AG04450 (cell line): Measurements from ENCODE around the gene POLDIP2. TPM values are rescaled to one million over a fixed set of nuclear protein-coding genes. Genes with fewer than 3 reads are reported as not detected.

ENCODE experiments used
- CTCF ChIA-PET: fragments of 300-600, 350-600 bp; formaldehyde crosslinking; extraction: SDS; loops from one replicate; lab custom pipeline; 2022; ENCODE audit warnings: antibody characterized with exemption, inconsistent platforms; lab: Charles Lee
- POLR2A ChIA-PET: fragments of 350-600 bp; formaldehyde crosslinking; extraction: SDS; loops from one replicate; lab custom pipeline; 2021; ENCODE audit warnings: antibody characterized with exemption, inconsistent platforms; lab: Yijun Ruan, JAX
- DNase-seq: peaks from one replicate; pipeline ENCODE4 v3.0.0-alpha.2; 2011; ENCODE audit warnings: low read depth, low spot score
- H3K27ac ChIP-seq: one replicate; pipeline ENCODE4 v1.5.1; 2012; ENCODE audit warnings: low read depth, low read length, control low read depth
- H3K27me3 ChIP-seq: one replicate; pipeline ENCODE4 v1.6.0; 2012; ENCODE audit warnings: low read length; ENCODE audit not compliant: control insufficient read depth, insufficient read depth
- H3K4me3 ChIP-seq: 2 replicates; pipeline ENCODE4 v1.5.1; 2011; ENCODE audit warnings: mild to moderate bottlenecking, low read depth, low read length, control low read depth
- H3K9me3 ChIP-seq: 2 replicates; pipeline ENCODE4 v1.5.1; 2012; ENCODE audit warnings: low read length; ENCODE audit not compliant: control insufficient read depth, insufficient read depth
- CTCF ChIP-seq: IDR thresholded peaks from 2 replicates; pipeline ENCODE4 v1.5.1; 2011; ENCODE audit warnings: low read depth, low read length, control low read depth, inconsistent platforms
- polyA minus RNA-seq: library from RNA; depleted of rRNA, polyadenylated mRNA; stranded (reverse); fragments of >200 nt; gene quantifications from 2 replicates; pipeline ENCODE4 v1.2.3, GENCODE V29; 2011; rRNA and poly(A)+ RNA removed
- polyA plus RNA-seq: library from polyadenylated mRNA; depleted of rRNA; stranded (reverse); fragments of >200 nt; gene quantifications from 2 replicates; pipeline ENCODE4 v1.2.3, GENCODE V29; 2011; rRNA removed

The POLDIP2 gene
- polyA plus RNA-seq (84.7 and 97.7 TPM in 2 replicates), polyA minus RNA-seq (75.2 and 89.7 TPM in 2 replicates)

GRCh38 chr17:28357061-28357900, at the start of gene POLDIP2:
Gene POLDIP2 (minus strand): TSS chr17:28357527. CDS start chr17:28357448, 79 bp downstream.
- CTCF ChIA-PET = interaction anchor here (1.5 to 1.6 kb wide), 2 partner anchors 10 to 59 kb away, joined by 4 to 7 read pairs; no protein-coding TSS in a partner anchor
- Histone ChIP-seq H3K9me3 (no peaks in the 10 kb centered on the region; the same call in 1 of the 2 replicates), H3K27me3 (no peaks in the 10 kb centered on the region), H3K4me3 (peak within 1 kb of the TSS; percentile 96), H3K27ac (peak within 1 kb of the TSS; percentile 39)
- no peak for TF ChIP-seq CTCF
- POLR2A ChIA-PET = interaction anchor here (0.6 to 2.3 kb wide), 7 partner anchors 10 to 316 kb away, joined by 3 to 36 read pairs (median 6); partner anchors contain the start of genes IFT20, SARM1, TNFAIP1 and VTN
- peak; percentile 79 for DNase-seq

- POLR2A ChIA-PET = no interaction called here
- H3K4me3 ChIP-seq = peak overlapping the region; percentile 72
- no peak for DNase-seq
- no peak for TF ChIP-seq CTCF
- no peaks in the 10 kb centered on the region for H3K9me3 ChIP-seq
- H3K27me3 ChIP-seq = peaks cover 3% of the 10 kb centered on the region
- CTCF ChIA-PET = interaction anchor here (6.2 kb wide), 1 partner anchor 11 kb away, joined by 39 read pairs; no protein-coding TSS in a partner anchor
- H3K27ac ChIP-seq = no peak overlapping the region
Measured at GRCh38 chr17:28406473-28406814, 49.1 kb upstream of the POLDIP2 start.

- no peak for DNase-seq
- Histone ChIP-seq H3K27ac (no peak within 1 kb of the TSS), H3K27me3 (peaks cover 3% of the 10 kb centered on the region), H3K9me3 (no peaks in the 10 kb centered on the region), H3K4me3 (peak within 1 kb of the TSS; percentile 72)
- POLR2A ChIA-PET = interaction anchor here (0.5 to 1.8 kb wide), 2 partner anchors 32 to 48 kb away, joined by 3 to 6 read pairs; partner anchors contain the start of gene POLDIP2
- CTCF ChIA-PET = interaction anchor here (0.9 to 6.2 kb wide), 2 partner anchors 12 to 512 kb away, joined by 3 to 39 read pairs; partner anchors contain the start of gene LYRM9
- TF ChIP-seq CTCF = no peak
Measured at GRCh38 chr17:28405632-28406472, 48.5 kb upstream of the POLDIP2 start, which contains the start of gene SLC46A1. Gene SLC46A1 (minus strand): TSS chr17:28406212. CDS start chr17:28406114, 98 bp downstream.

- H3K9me3 ChIP-seq = no peaks in the 10 kb centered on the region
- no peak for DNase-seq
- peak overlapping the region; percentile 72 for H3K4me3 ChIP-seq
- no peak for TF ChIP-seq CTCF
- POLR2A ChIA-PET = interaction anchor here (0.5 to 1.8 kb wide), 2 partner anchors 31 to 48 kb away, joined by 3 to 6 read pairs; partner anchors contain the start of gene POLDIP2
- CTCF ChIA-PET = interaction anchor here (0.9 to 6.2 kb wide), 2 partner anchors 12 to 511 kb away, joined by 3 to 39 read pairs; partner anchors contain the start of gene LYRM9
- H3K27me3 ChIP-seq = peaks cover 3% of the 10 kb centered on the region
- H3K27ac ChIP-seq = no peak overlapping the region
Measured at GRCh38 chr17:28404812-28405570, 47.7 kb upstream of the POLDIP2 start.
